ENCODE results near the gene FBXO42. TPM values are rescaled to one million over a fixed set of nuclear protein-coding genes. Genes with fewer than 3 reads are reported as not detected.

Gene FBXO42
- total RNA-seq, 1 experiment from 2014 or later = 21.9 TPM

- H3K4me3 Mint-ChIP-seq (ENCODE audit: unreplicated experiment) = no peak overlapping the region
- no peak for DNase-seq (ENCODE audit: unreplicated experiment)
- H3K27ac Mint-ChIP-seq (ENCODE audit: low read depth, unreplicated experiment) = no peak overlapping the region
- peaks cover 10% of the 10 kb centered on the region for H3K36me3 Mint-ChIP-seq (ENCODE audit: insufficient read depth, unreplicated experiment)
- intact Hi-C loops (cut with micrococcal nuclease) = no loop called here
- H3K9me3 Mint-ChIP-seq (ENCODE audit: unreplicated experiment) = no peaks in the 10 kb centered on the region
- CTCF ChIA-PET = interaction anchor here (1.4 kb wide), 1 partner anchor 42 kb away, joined by 3 read pairs; no protein-coding TSS in a partner anchor
- H3K27me3 Mint-ChIP-seq (ENCODE audit: insufficient read depth, unreplicated experiment) = no peaks in the 10 kb centered on the region
- TF ChIP-seq, protein P1, sequence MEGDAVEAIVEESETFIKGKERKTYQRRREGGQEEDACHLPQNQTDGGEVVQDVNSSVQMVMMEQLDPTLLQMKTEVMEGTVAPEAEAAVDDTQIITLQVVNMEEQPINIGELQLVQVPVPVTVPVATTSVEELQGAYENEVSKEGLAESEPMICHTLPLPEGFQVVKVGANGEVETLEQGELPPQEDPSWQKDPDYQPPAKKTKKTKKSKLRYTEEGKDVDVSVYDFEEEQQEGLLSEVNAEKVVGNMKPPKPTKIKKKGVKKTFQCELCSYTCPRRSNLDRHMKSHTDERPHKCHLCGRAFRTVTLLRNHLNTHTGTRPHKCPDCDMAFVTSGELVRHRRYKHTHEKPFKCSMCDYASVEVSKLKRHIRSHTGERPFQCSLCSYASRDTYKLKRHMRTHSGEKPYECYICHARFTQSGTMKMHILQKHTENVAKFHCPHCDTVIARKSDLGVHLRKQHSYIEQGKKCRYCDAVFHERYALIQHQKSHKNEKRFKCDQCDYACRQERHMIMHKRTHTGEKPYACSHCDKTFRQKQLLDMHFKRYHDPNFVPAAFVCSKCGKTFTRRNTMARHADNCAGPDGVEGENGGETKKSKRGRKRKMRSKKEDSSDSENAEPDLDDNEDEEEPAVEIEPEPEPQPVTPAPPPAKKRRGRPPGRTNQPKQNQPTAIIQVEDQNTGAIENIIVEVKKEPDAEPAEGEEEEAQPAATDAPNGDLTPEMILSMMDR (IDR thresholded peaks at IDR 0.05; ENCODE audit: unreplicated experiment) = no peak
- peaks cover 6% of the 10 kb centered on the region for H3K4me1 Mint-ChIP-seq (ENCODE audit: insufficient read depth, unreplicated experiment)
- POLR2A ChIA-PET = no interaction called here
- BruUV-seq (replicated peaks) = no TSS peak
Observed at GRCh38 chr1:16202281-16203210, 149.7 kb downstream of the FBXO42 start.

GRCh38 chr1:16199700-16200099, 152.6 kb downstream of the FBXO42 start:
- Mint-ChIP-seq H3K27me3 (ENCODE audit: insufficient read depth, unreplicated experiment) (no peaks in the 10 kb centered on the region), H3K4me3 (ENCODE audit: unreplicated experiment) (no peak overlapping the region), H3K9me3 (ENCODE audit: unreplicated experiment) (no peaks in the 10 kb centered on the region), H3K4me1 (ENCODE audit: insufficient read depth, unreplicated experiment) (no peaks in the 10 kb centered on the region), H3K36me3 (ENCODE audit: insufficient read depth, unreplicated experiment) (peaks cover 5% of the 10 kb centered on the region), H3K27ac (ENCODE audit: low read depth, unreplicated experiment) (no peak overlapping the region)
- TF ChIP-seq, protein P1 (IDR thresholded peaks at IDR 0.05; ENCODE audit: unreplicated experiment) = no peak
- intact Hi-C loops (cut with micrococcal nuclease) = no loop called here
- ChIA-PET CTCF (interaction anchor here (1.1 to 1.9 kb wide), 3 partner anchors 45 to 163 kb away, joined by 4 to 7 read pairs (median 6); no protein-coding TSS in a partner anchor), POLR2A (interaction anchor here (0.6 kb wide), 1 partner anchor 129 kb away, joined by 3 read pairs; no protein-coding TSS in a partner anchor)
- DNase-seq (ENCODE audit: unreplicated experiment) = no peak
- BruUV-seq (replicated peaks) = no TSS peak

GRCh38 chr1:16199157-16199501, 153.2 kb downstream of the FBXO42 start:
- ChIA-PET CTCF (interaction anchor here (1.1 to 1.9 kb wide), 3 partner anchors 45 to 164 kb away, joined by 4 to 7 read pairs (median 6); no protein-coding TSS in a partner anchor), POLR2A (interaction anchor here (0.5 kb wide), 1 partner anchor 33 kb away, joined by 3 read pairs; no protein-coding TSS in a partner anchor)
- H3K4me3 Mint-ChIP-seq (ENCODE audit: unreplicated experiment) = no peak overlapping the region
- TF ChIP-seq, protein P1 (IDR thresholded peaks at IDR 0.05; ENCODE audit: unreplicated experiment) = no peak
- no peak for DNase-seq (ENCODE audit: unreplicated experiment)
- no peak overlapping the region for H3K27ac Mint-ChIP-seq (ENCODE audit: low read depth, unreplicated experiment)
- H3K27me3 Mint-ChIP-seq (ENCODE audit: insufficient read depth, unreplicated experiment) = no peaks in the 10 kb centered on the region
- no TSS peak for BruUV-seq (replicated peaks)
- H3K9me3 Mint-ChIP-seq (ENCODE audit: unreplicated experiment) = no peaks in the 10 kb centered on the region
- no peaks in the 10 kb centered on the region for H3K4me1 Mint-ChIP-seq (ENCODE audit: insufficient read depth, unreplicated experiment)
- peaks cover 5% of the 10 kb centered on the region for H3K36me3 Mint-ChIP-seq (ENCODE audit: insufficient read depth, unreplicated experiment)
- intact Hi-C loops (cut with micrococcal nuclease) = no loop called here

DNA sequence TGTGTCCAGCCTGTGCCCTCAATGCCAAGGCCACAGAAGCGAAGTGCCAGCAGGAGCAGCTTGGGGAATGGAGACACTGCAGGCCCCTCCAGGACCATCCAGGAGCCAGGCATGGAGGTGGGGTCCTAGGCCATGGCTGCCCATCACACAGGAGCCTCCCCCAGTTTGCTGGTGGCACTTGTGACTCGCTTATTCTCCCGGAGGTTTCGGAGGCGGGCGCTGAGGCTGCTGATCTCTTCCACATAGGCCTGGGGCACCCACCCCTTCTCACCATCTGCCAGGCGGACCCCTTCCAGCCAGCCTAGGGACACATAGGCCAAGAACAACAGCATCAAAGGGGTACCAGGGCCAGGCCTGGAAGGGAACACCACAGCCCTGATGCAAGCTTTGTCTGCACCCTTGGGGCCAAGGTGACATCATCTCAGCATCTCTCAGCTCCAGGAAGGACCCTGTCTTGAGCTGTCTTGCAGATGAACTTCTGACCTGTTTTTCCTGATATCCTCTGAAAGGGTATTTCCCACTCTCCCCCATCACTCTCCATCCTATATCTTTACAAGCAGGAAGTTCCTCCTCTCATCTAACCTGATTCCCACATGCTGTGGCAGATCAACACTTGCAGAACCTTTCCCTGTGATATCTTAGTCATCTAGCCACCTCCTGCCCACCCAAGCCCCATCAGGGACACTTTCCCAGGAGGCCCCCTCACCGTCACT, 153.7 kb downstream of the FBXO42 start:
- Mint-ChIP-seq H3K27me3 (ENCODE audit: insufficient read depth, unreplicated experiment) (no peaks in the 10 kb centered on the region), H3K27ac (ENCODE audit: low read depth, unreplicated experiment) (no peak overlapping the region), H3K4me1 (ENCODE audit: insufficient read depth, unreplicated experiment) (no peaks in the 10 kb centered on the region), H3K9me3 (ENCODE audit: unreplicated experiment) (no peaks in the 10 kb centered on the region), H3K4me3 (ENCODE audit: unreplicated experiment) (no peak overlapping the region), H3K36me3 (ENCODE audit: insufficient read depth, unreplicated experiment) (peaks cover 5% of the 10 kb centered on the region)
- CTCF ChIA-PET = interaction anchor here (1.4 to 1.9 kb wide), 3 partner anchors 46 to 120 kb away, joined by 3 to 6 read pairs (median 4); no protein-coding TSS in a partner anchor
- POLR2A ChIA-PET = interaction anchor here (0.5 kb wide), 1 partner anchor 34 kb away, joined by 3 read pairs; no protein-coding TSS in a partner anchor
- intact Hi-C loops (cut with micrococcal nuclease) = no loop called here
- no peak for DNase-seq (ENCODE audit: unreplicated experiment)
- TF ChIP-seq, protein P1 (IDR thresholded peaks at IDR 0.05; ENCODE audit: unreplicated experiment) = no peak
- no TSS peak for BruUV-seq (replicated peaks)
